NCI-H774 (cell line): Measurements from ENCODE around the gene TMEM59L.
A peak's percentile ranks its signal among the peaks of the same experiment; 100 is the strongest.

Experiments
- DNase-seq: peaks from one replicate; lab custom pipeline; 2025; lab: John Stamatoyannopoulos, UW

TMEM59L gene

GRCh38 chr19:18637673-18638630 is 25.3 kb downstream of the TMEM59L start:
- DNase-seq: peak; percentile 21

GRCh38 chr19:18639706-18640243 is 27.1 kb downstream of the TMEM59L start:
- DNase-seq: no peak

- no peak for DNase-seq
Observed at GRCh38 chr19:18644196-18645034, 31.7 kb downstream of the TMEM59L start.

GRCh38 chr19:18645035-18645511 is 32.4 kb downstream of the TMEM59L start:
- no peak for DNase-seq

GRCh38 chr19:18646535-18647370 is 34.1 kb downstream of the TMEM59L start:
- DNase-seq: no peak

- no peak for DNase-seq
Observed at GRCh38 chr19:18647371-18647767, 34.7 kb downstream of the TMEM59L start.

GRCh38 chr19:18647807-18648206 is 35.1 kb downstream of the TMEM59L start:
- no peak for DNase-seq

- no peak for DNase-seq
Observed at GRCh38 chr19:18648973-18649315, 36.3 kb downstream of the TMEM59L start.

- no peak for DNase-seq
Observed at GRCh38 chr19:18649371-18650020, 36.8 kb downstream of the TMEM59L start.

- DNase-seq: no peak
Observed at GRCh38 chr19:18650021-18650390, 37.3 kb downstream of the TMEM59L start.

GRCh38 chr19:18650468-18651041 is 37.9 kb downstream of the TMEM59L start:
- no peak for DNase-seq

- no peak for DNase-seq
Observed at GRCh38 chr19:18651300-18651699, 38.6 kb downstream of the TMEM59L start.

GRCh38 chr19:18651733-18652132 is 39.1 kb downstream of the TMEM59L start:
- DNase-seq: no peak

GRCh38 chr19:18653853-18654252 is 41.2 kb downstream of the TMEM59L start:
- no peak for DNase-seq

GRCh38 chr19:18654469-18654868 is 41.8 kb downstream of the TMEM59L start:
- no peak for DNase-seq

- no peak for DNase-seq
Observed at GRCh38 chr19:18655173-18655844, 42.6 kb downstream of the TMEM59L start.

- no peak for DNase-seq
Observed at GRCh38 chr19:18656337-18657086, 43.8 kb downstream of the TMEM59L start.

GRCh38 chr19:18657590-18658365 is 45.1 kb downstream of the TMEM59L start:
- DNase-seq: no peak
